Uterus (tissue), 4 donors: ENCODE results near the gene MYOT. TPM values are rescaled to one million over a fixed set of nuclear protein-coding genes. Genes with fewer than 3 reads are reported as not detected.

ENCODE experiments used
- DNase-seq, 2 donors: peaks; one replicate each; pipeline ENCODE4 v3.0.0-alpha.2; 2019 to 2020
- H3K27ac ChIP-seq, 2 donors: fragments of 200-600 bp; sonication (generic); 1 replicate in 1 of 2; 2 replicates in 1 of 2; pipeline ENCODE4 v1.5.1; 2016 to 2018
- H3K27me3 ChIP-seq, 2 donors: fragments of 200-600 bp; sonication (generic); one replicate each; pipeline ENCODE4 v1.5.1; 2018 to 2019; ENCODE audit warnings: control low read depth in 1 of 2
- H3K36me3 ChIP-seq, 2 donors: fragments of 200-600 bp; sonication (generic); one replicate each; pipeline ENCODE4 v1.5.1; 2019; ENCODE audit warnings: control low read depth in 1 of 2
- H3K4me1 ChIP-seq, 2 donors: fragments of 200-600 bp; sonication (generic); one replicate each; pipeline ENCODE4 v1.5.1; 2018 to 2019; ENCODE audit warnings: control low read depth in 1 of 2
- H3K4me3 ChIP-seq, 2 donors: fragments of 200-600 bp; sonication (generic); 1 replicate in 1 of 2; 2 replicates in 1 of 2; pipeline ENCODE4 v1.5.1; 2018 to 2019; ENCODE audit warnings: mild to moderate bottlenecking in 1 of 2
- H3K9me3 ChIP-seq, 2 donors: fragments of 200-600 bp; sonication (generic); one replicate each; pipeline ENCODE4 v1.5.1; 2019; ENCODE audit warnings: control low read depth in 1 of 2
- POLR2A ChIP-seq, 2 donors: fragments of 450-650 bp; IDR thresholded peaks; one replicate each; pipeline ENCODE4 v1.6.1; 2016; ENCODE audit warnings: antibody characterized with exemption in 2 of 2, mild to moderate bottlenecking in 1 of 2, moderate library complexity in 1 of 2
- intact Hi-C: fragments of 100-400 bp; cut with DNase I; formaldehyde crosslinking; loops from one replicate; pipeline ENCODE4 v1.15.1; 2023; ENCODE audit warnings: low total_unique reads
- total RNA-seq, 4 donors: library from RNA; depleted of rRNA in 3 of 4; stranded (reverse); fragments of >200 nt in 3 of 4; gene quantifications; one replicate each; pipeline versions ENCODE4 v1.1.0 to v1.2.4, GENCODE V29; 2014 to 2023
- TF ChIP-seq, protein P1 (sequence below), 4 experiments: fragments of 200-600 bp in 2 of 4; fragments of 450-650 bp in 2 of 4; sonication (generic) in 2 of 4; IDR thresholded peaks; one replicate each; pipeline ENCODE4 v1.5.1; 2016 to 2019; ENCODE audit warnings: antibody characterized with exemption in 4 of 4, mild to moderate bottlenecking in 2 of 4, moderate library complexity in 1 of 4
- donor health status: DM: yes; HTN: yes; CAD: no.

The MYOT gene
- total RNA-seq, 4 donors from 2014 or later, result 0.51 to 2.7 (median 1.1) TPM

DNA sequence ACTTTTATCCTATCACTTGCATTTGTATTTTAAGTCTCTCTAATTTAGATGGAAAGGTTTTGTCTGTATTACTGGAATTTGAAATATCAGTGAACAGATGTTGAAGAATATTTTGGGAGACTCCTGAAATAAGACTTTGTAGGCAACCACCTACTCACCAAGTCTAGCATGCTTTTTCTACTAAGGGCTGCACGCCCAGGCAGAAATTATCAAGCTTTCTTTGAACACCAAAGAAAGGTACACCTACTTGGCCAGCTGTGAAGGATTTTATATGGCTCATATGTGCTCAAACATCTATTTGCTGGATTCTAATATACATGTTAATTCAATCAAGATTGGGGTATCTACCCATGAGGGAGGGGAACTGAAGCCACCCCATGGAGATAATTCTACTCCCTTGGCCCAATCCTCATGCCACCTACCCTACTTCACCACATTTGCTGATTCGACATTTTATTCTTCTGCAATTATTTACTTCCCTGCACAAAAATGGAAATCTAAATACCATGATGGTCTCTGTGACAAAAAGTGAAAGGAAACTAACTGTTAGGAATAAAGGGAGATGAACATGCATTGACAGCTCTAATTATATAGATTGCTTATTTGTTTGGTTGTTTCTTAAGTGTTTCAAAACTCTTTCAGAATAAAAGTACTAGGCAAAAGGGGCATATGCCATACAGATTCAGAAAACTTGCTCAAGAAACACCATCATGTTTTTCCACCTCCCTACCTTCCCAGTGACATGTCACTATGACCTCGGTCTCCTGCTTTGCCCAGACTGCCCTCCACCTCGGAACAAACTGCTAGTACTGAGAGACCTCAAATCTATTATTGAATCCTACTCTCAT lies 895 bp upstream of the MYOT start:
- no peaks in the 10 kb centered on the region for H3K4me1 ChIP-seq
- H3K36me3 ChIP-seq, result no peaks in the 10 kb centered on the region
- no peak for DNase-seq
- TF ChIP-seq, protein P1, sequence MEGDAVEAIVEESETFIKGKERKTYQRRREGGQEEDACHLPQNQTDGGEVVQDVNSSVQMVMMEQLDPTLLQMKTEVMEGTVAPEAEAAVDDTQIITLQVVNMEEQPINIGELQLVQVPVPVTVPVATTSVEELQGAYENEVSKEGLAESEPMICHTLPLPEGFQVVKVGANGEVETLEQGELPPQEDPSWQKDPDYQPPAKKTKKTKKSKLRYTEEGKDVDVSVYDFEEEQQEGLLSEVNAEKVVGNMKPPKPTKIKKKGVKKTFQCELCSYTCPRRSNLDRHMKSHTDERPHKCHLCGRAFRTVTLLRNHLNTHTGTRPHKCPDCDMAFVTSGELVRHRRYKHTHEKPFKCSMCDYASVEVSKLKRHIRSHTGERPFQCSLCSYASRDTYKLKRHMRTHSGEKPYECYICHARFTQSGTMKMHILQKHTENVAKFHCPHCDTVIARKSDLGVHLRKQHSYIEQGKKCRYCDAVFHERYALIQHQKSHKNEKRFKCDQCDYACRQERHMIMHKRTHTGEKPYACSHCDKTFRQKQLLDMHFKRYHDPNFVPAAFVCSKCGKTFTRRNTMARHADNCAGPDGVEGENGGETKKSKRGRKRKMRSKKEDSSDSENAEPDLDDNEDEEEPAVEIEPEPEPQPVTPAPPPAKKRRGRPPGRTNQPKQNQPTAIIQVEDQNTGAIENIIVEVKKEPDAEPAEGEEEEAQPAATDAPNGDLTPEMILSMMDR (IDR thresholded peaks at IDR 0.05), result no peak
- TF ChIP-seq POLR2A (IDR thresholded peaks at IDR 0.05), result no peak
- intact Hi-C loops, result no loop called here
- H3K9me3 ChIP-seq, result no peaks in the 10 kb centered on the region
- no peak overlapping the region for H3K27ac ChIP-seq
- no peaks in the 10 kb centered on the region for H3K27me3 ChIP-seq
- no peak overlapping the region for H3K4me3 ChIP-seq

DNA sequence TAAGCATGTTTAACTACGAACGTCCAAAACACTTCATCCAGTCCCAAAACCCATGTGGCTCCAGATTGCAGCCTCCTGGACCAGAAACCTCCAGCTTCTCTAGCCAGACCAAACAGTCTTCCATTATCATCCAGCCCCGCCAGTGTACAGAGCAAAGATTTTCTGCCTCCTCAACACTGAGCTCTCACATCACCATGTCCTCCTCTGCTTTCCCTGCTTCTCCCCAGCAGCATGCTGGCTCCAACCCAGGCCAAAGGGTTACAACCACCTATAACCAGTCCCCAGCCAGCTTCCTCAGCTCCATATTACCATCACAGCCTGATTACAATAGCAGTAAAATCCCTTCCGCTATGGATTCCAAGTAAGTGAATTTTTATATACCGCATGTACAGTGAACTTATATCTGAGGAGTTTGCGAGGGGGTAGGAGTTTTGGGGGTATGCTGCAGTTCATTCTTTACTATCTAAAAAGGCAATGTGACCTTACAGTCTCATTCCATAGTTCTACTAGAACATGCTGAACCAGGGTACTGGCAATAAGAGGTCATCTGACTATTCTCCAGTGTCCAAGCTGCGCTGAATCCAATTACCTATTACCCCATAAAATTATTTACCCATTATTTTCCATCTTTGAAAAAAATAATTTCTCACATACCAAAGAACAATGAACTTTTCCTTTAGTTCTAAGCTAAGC lies 3.1 kb downstream of the MYOT start:
- TF ChIP-seq, protein P1 (IDR thresholded peaks at IDR 0.05), result no peak
- no peak for TF ChIP-seq POLR2A (IDR thresholded peaks at IDR 0.05)
- no peak overlapping the region for H3K4me3 ChIP-seq
- H3K36me3 ChIP-seq, result no peaks in the 10 kb centered on the region
- DNase-seq, result no peak
- H3K4me1 ChIP-seq, result no peaks in the 10 kb centered on the region
- intact Hi-C loops, result no loop called here
- no peaks in the 10 kb centered on the region for H3K27me3 ChIP-seq
- H3K27ac ChIP-seq, result no peak overlapping the region
- no peaks in the 10 kb centered on the region for H3K9me3 ChIP-seq

DNA sequence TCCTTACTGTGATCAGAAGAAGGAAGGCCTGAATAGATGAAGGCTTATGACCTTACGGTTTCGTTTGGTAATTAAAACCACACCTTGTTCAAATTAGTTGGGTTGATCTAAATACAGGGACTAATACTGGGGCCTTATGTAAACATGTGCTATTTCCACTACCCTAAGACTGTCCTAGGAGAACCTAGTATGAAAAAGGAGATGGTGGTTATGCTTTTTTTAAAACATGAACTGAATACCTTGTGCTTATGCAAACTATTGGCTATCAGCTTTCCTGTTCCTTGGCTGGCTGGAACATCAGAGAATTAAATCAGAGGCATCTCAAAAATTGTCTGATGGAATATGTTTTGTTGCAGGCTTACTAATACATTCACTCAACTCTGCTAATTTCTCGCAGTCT lies 3.9 kb downstream of the MYOT start:
- no peaks in the 10 kb centered on the region for H3K4me1 ChIP-seq
- no peaks in the 10 kb centered on the region for H3K36me3 ChIP-seq
- TF ChIP-seq, protein P1 (IDR thresholded peaks at IDR 0.05), result no peak
- no peak for TF ChIP-seq POLR2A (IDR thresholded peaks at IDR 0.05)
- no peaks in the 10 kb centered on the region for H3K27me3 ChIP-seq
- DNase-seq, result no peak
- no peak overlapping the region for H3K4me3 ChIP-seq
- intact Hi-C loops, result no loop called here
- H3K27ac ChIP-seq, result no peak overlapping the region
- no peaks in the 10 kb centered on the region for H3K9me3 ChIP-seq

DNA sequence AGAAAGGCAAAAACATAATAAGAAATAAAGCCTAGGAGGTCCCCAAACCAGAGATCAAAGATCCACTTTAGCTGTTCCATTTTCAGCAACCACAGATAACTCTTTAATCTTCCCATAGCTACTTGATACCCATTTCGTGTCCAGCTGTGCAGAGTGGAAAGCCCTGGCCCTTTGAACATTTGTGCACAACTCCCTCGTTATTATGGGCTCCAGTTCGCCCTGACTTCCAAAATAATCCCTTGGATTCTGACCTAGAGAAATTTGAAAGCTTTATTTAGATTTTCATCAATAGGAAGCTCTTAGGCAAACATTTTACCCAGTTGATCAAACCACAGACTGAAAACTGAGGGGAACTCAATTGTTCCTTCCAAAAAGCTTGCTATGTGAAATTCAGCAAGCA lies 4.8 kb downstream of the MYOT start:
- intact Hi-C loops, result no loop called here
- Histone ChIP-seq H3K27ac (no peak overlapping the region), H3K9me3 (no peaks in the 10 kb centered on the region), H3K4me1 (no peaks in the 10 kb centered on the region), H3K27me3 (no peaks in the 10 kb centered on the region), H3K4me3 (no peak overlapping the region), H3K36me3 (no peaks in the 10 kb centered on the region)
- DNase-seq, result no peak
- no peak for TF ChIP-seq POLR2A (IDR thresholded peaks at IDR 0.05)
- TF ChIP-seq, protein P1 (IDR thresholded peaks at IDR 0.05), result no peak

DNA sequence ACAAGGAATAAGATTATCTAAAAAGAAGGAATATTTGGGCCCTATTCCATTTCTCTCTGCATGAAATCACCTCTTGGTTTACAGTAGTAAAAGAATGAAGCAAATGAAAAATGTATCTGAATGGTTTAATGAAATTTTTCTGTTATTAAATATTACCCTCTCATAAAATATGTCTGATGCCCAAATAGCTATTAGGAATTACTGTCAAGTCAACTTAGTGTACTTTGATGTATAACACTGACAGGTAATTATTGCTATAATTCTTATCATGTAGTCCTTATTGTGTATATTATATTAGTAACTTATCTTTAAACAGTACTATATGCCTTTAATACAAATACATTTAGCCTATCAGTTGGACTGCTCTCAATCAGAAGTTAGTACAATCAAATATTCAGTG lies 8.4 kb downstream of the MYOT start:
- Histone ChIP-seq H3K4me1 (no peaks in the 10 kb centered on the region), H3K27ac (no peak overlapping the region), H3K36me3 (no peaks in the 10 kb centered on the region), H3K9me3 (no peaks in the 10 kb centered on the region), H3K4me3 (no peak overlapping the region), H3K27me3 (no peaks in the 10 kb centered on the region)
- TF ChIP-seq, protein P1 (IDR thresholded peaks at IDR 0.05), result no peak
- no peak for TF ChIP-seq POLR2A (IDR thresholded peaks at IDR 0.05)
- intact Hi-C loops, result no loop called here
- no peak for DNase-seq
